GM19455 (cell line): ENCODE measurements around the gene POM121L12.

Experiments used
- ATAC-seq: cut with Tn5 transposase; IDR thresholded peaks from one replicate; pipeline ENCODE4 v1.9.1; 2021; ENCODE audit not compliant: unreplicated experiment

The POM121L12 gene

GRCh38 chr7:53035499-53036412 lies at the start of gene POM121L12:
POM121L12 (plus strand) TSS chr7:53035633; CDS start chr7:53035672, 39 bp downstream.
- no peak for ATAC-seq

GRCh38 chr7:52992001-52992400 lies 43.4 kb upstream of the POM121L12 start:
- no peak for ATAC-seq

- ATAC-seq = no peak
Measured at GRCh38 chr7:52992479-52993162, 42.8 kb upstream of the POM121L12 start.

GRCh38 chr7:52995676-52996075 lies 39.8 kb upstream of the POM121L12 start:
- no peak for ATAC-seq

- ATAC-seq = no peak
Measured at GRCh38 chr7:53001221-53001620, 34.2 kb upstream of the POM121L12 start.

- no peak for ATAC-seq
Measured at GRCh38 chr7:53002389-53002788, 33.0 kb upstream of the POM121L12 start.

- ATAC-seq = no peak
Measured at GRCh38 chr7:53003653-53004445, 31.6 kb upstream of the POM121L12 start.

- no peak for ATAC-seq
Measured at GRCh38 chr7:53013925-53014324, 21.5 kb upstream of the POM121L12 start.

- no peak for ATAC-seq
Measured at GRCh38 chr7:53015463-53015862, 20.0 kb upstream of the POM121L12 start.

GRCh38 chr7:53022893-53023292 lies 12.5 kb upstream of the POM121L12 start:
- ATAC-seq = no peak

GRCh38 chr7:53048638-53049037 lies 13.2 kb downstream of the POM121L12 start:
- no peak for ATAC-seq

GRCh38 chr7:53050433-53050832 lies 15.0 kb downstream of the POM121L12 start:
- ATAC-seq = no peak

GRCh38 chr7:53059591-53059990 lies 24.2 kb downstream of the POM121L12 start:
- ATAC-seq = no peak

GRCh38 chr7:53060066-53060465 lies 24.6 kb downstream of the POM121L12 start:
- ATAC-seq = no peak

- ATAC-seq = no peak
Measured at GRCh38 chr7:53062796-53063195, 27.4 kb downstream of the POM121L12 start.

- ATAC-seq = no peak
Measured at GRCh38 chr7:53068673-53069072, 33.2 kb downstream of the POM121L12 start.

GRCh38 chr7:53070883-53071282 lies 35.5 kb downstream of the POM121L12 start:
- ATAC-seq = no peak
